GM18907 (cell line): Measurements from ENCODE around the gene TTC9.

Experiments used
- ATAC-seq: cut with Tn5 transposase; IDR thresholded peaks from one replicate; pipeline ENCODE4 v1.9.1; 2021; ENCODE audit warnings: mild to moderate bottlenecking, moderate library complexity; ENCODE audit not compliant: unreplicated experiment

Gene TTC9

GRCh38 chr14:70641548-70642302 lies at the start of gene TTC9:
TSS of gene TTC9 (plus strand) at chr14:70641916. CDS start at chr14:70642130, 214 bp downstream.
- ATAC-seq = no peak

GRCh38 chr14:70594461-70594860 lies 47.3 kb upstream of the TTC9 start:
- ATAC-seq = no peak

DNA sequence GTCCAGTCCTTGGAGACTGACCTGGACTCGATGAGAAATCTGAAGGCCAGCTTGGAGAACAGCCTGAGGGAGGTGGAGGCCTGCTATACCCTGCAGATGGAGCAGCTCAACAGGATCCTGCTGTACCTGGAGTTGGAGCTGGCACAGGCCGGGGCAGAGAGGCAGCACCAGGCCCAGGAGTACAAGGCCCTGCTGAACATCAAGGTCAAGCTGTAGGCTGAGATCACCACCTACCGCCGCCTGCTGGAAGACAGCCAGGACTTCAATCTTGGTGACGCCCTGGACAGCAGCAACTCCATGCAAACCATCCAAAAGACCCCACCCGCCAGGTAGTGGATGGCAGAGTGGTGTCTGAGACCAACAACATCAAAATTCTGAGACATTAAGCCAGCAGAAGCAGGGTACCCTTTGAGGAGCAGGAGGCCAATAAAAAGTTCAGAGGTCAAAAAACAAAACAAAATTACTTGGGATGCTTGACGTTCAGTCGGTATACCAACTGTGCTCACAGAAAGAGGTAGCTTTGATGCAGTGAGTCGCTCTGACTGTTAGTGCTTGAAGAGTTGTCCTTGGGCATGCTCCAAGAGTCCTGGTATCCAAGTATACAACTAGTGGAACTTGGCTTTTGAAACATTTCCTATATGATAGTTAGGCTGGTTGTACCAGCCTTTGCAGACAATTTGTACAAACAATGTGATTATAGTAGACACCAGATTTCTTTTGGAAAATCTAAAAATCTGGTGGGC lies 46.1 kb upstream of the TTC9 start:
- ATAC-seq = no peak

DNA sequence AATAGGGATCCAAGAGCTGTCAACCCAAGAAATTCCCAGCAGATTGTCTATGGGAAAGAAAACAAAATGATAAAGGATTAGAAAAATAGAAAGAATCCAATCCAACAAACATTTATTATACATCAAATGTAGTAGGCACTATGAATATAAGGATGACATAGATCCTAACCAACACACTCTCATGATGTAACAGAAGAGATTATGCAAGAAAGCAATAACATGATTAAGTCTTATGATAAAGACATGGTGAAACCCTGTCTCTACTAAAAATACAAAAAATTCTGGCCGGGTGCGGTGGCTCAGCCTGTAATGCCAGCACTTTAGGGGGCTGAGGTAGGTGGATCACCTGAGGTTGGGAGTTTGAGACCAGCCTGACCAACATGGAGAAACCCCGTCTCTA lies 44.0 kb upstream of the TTC9 start:
- no peak for ATAC-seq

GRCh38 chr14:70599345-70599744 lies 42.4 kb upstream of the TTC9 start:
- ATAC-seq = no peak

DNA sequence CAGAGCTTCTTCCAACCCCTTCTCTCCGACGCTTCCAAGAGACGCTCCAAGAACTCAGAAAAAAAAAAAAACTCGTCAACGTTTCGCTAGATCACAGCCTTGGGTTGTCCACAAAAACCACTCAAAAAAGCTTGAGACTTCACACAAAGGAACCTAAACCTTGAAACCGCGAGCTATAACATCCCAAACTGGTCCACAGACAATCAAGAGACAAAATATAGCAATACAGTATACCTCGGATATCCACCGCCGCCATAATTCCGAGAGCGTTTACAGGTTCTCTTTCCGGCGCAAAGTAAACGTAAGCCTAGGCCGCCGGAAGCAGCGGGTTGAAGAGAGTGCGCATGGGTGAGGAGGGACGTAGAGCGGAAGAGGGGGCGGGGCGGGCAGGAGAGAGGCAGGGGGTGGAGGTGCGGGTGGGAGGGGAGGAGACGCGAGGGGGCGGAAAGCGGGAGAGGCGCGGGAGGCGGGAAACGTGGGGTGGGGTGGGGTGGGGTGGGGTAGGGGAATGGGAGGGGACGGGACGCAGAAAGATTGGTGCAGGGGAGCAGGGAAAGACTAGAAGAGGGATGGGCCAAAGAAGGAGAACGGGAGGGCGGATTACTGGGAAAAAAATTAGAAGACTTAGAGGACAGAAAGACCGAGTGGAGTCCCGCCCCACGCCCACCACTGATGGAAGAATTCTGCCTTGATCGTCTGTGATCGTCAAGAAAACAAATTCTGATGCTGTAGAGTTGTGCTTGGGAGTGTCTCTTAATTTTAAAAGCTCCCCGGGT lies 41.1 kb upstream of the TTC9 start, which contains the start of gene MED6:
MED6 (minus strand) TSS at position 274 of the 776 bp plus-strand sequence; CDS start at position 256, 18 bp downstream.
- peak; percentile 83 for ATAC-seq

DNA sequence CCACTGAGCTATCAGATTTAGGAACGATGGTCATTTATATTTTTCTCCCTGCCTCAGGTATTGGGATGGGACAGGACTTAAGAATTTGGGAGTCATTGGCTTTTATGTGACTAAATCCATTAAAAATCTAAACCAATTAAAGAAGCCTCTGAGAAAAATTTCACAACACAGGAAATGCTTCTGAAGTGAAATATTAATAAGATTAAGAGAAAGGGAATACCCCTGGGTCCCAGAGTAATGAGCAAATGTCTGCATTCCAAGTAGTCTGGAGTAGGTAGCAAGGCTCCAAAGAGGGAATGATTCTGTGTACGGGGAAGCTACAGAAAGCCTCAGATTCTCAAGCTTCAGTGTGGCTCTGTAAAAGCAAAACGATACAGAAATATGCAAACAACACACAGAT lies 40.6 kb upstream of the TTC9 start:
- peak; percentile 6 for ATAC-seq

DNA sequence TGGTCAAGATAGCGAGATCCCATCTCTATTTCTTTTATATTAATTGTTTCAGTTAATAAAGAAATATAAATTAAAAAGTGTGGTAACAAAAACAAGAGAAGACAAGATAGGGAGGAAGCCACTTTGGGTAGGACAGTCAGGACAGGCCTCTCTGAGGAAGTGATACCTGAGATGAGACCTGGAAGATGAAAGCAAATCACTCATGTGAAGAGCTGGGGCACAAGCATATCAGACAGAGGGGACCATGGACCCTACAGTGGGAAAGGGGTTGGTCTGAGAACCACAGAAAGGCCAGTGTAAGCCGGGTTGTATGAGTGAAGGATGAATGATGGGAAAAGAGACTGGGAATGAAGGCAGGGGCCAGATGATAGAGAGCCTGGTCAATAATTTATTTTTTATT lies 39.5 kb upstream of the TTC9 start:
- ATAC-seq = peak; percentile 47

DNA sequence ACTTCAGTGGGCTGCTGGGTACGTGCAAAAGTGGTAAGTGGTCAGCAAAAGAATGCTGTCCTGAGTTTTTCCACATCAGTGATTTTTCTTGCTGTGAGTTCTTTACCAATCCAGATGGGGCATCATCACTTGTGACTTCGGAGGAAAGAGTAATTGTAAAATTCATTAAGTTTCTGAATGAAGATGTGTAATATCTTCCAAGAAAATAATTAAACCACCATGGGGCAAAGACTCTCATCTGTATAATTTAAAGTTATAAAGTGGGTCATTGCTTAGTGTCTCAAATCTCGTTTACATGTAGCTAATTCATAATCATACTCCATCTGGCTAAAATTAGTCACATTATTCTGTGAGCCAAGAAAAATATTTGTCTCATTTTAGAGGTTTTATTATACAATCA lies 30.5 kb upstream of the TTC9 start:
- no peak for ATAC-seq

DNA sequence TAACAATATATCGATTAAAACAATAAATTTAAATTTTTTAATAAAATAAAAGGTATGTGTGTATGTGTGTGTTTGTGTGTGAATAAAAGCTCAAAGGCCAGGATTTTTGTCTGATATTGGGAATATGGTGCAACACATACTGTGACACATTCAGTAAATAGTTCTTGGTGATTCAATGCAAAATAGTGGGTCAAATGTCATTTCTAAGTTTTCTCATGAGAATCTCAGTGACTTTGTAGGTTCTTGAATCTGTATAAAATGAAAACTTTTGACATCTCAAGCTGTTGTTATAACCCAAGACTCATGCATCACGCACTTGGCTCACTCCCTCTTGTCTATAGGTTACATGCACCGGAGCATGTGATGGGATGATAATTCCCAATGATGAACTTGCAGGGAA lies 25.1 kb upstream of the TTC9 start:
- ATAC-seq = no peak

DNA sequence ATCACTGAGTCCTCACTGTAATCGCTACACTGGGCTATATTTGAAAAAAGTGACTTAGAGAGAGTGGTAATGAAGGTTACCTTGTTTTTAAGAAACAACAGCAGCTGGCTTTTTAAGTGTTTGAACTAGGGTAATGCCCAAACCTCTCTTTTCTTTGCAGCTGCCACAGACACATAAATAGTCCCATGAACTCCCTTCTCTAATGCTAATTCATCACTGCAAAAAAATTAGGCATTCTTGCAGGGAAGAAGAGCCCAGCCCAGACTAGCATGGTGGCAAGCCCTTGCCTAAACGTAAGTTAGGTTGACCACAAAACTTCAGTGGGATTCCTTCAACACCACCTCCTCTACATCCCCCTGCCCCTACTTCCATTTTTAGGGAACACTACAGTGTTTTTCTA lies 23.4 kb upstream of the TTC9 start:
- ATAC-seq = no peak

DNA sequence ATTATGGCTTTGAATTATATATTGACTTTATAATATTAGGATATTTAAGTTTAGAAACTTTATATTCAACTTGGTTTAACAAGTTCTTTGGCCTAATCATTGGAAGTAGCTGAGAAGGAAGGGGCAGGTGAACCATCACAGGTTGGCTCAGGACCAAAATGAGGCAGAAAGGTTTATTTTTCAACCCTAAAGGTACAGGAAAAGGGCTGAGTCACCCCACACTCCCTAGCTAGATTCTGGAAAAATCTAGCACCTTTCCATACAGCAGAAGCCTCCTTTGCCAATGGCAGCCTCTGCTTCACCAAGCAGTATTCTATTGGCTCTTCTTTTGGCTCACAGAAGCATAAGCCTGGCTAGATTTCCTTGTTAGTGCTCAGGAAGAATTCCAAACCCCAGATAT lies 22.0 kb upstream of the TTC9 start:
- ATAC-seq = no peak

GRCh38 chr14:70622111-70622712 lies 19.5 kb upstream of the TTC9 start:
- no peak for ATAC-seq

DNA sequence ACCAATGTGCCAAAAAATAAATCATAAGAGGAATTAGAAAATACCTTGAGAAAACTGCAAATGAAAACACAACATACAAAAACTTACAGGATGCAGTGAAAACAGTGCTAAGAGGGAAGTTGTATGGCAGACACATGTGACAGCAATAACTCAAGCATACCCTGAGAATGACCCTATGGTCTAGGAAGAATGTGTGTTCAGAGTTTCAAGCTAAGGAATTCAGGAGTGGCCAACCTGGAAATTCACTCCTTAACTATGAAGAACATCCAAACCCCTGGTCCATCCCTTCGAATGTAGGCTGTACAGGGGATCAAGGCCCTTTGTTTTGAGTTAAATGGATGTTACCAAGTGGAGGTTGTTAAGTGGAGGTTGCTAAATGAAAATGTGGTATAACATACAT lies 16.7 kb upstream of the TTC9 start:
- no peak for ATAC-seq

GRCh38 chr14:70631948-70632347 lies 9.8 kb upstream of the TTC9 start:
- ATAC-seq = no peak

- ATAC-seq = no peak
Measured at GRCh38 chr14:70635971-70636595, 5.6 kb upstream of the TTC9 start.

GRCh38 chr14:70638416-70638815 lies 3.3 kb upstream of the TTC9 start:
- no peak for ATAC-seq

GRCh38 chr14:70640938-70641547 lies 673 bp upstream of the TTC9 start:
- ATAC-seq = peak; percentile 61

- ATAC-seq = peak; percentile 40
Measured at GRCh38 chr14:70642303-70643235, 853 bp downstream of the TTC9 start.
